ENCODE data around the gene CCDC57. TPM values are rescaled to one million over a fixed set of nuclear protein-coding genes. Genes with fewer than 3 reads are reported as not detected.

CCDC57 gene
- polyA plus RNA-seq, 3 donors, result 17.1 to 43.8 (median 20.1) TPM

DNA sequence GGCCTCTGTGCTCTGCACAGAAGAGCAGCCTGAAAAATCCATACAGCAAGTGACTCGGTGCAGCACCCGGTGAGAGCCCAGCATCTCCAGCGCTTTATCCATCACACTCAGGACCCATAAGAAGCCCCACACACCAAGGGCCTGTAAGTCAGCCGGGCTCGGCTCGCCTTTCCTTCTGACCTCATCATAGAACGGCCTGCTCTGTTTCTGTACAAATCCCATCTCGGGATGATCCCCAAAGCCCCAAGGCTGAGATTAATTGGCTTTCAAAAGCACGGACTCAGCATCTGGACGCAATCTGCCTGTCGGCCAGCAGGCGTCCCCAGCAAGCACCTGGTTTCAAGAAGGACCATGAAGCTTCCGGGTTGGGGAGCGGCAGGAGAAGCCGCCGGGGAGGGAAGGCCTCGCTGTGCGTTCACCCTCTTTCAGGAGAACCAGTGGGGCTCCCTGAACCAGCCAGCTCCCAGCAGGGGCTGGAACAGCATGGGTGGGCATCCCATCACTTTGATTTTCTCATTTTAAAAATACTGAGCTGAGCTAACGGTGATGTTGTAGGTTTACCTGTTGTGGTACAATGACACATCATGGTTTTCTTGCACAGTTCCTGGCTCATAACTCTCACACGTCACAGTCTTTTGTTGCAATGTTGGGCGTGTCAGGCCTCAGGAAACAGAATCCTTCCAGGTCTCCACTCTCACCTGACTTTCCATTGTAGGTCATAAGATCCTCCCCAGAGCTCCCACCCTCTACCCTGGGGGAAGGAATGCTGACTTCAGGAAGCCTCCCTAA lies 6.7 kb downstream of the CCDC57 start:
- H3K4me1 Mint-ChIP-seq, result peaks cover 21% of the 10 kb centered on the region
- peaks cover 0 to 2% (median 0%) of the 10 kb centered on the region in 7 donors for H3K9me3 Mint-ChIP-seq
- intact Hi-C loops (cut with micrococcal nuclease), result loop anchor here (5.0 kb wide), 1 partner anchor 36 kb away; no protein-coding TSS in a partner anchor

More for the DNA sequence above, 6.7 kb downstream of the CCDC57 start:
- Histone ChIP-seq H3K9me3 (replicated peaks in 1 of 2; ENCODE audit: control insufficient read depth in 1 of 2, insufficient read depth in 1 of 2, low read length in 2 of 2) (no peaks in the 10 kb centered on the region), H3K27ac (ENCODE audit: low read depth in 1 of 2, low read length in 2 of 2) (peak overlapping the region; percentile 65 to 86), H3K4me2 (replicated peaks; ENCODE audit: extremely low read depth, low read length, poor library complexity, severe bottlenecking) (peak overlapping the region; percentile 50), H3K36me3 (replicated peaks in 1 of 2; ENCODE audit: control insufficient read depth in 1 of 2, insufficient read depth in 2 of 2, low read length in 2 of 2) (no peaks in the 10 kb centered on the region), H2AFZ (ENCODE audit: insufficient read depth, low read depth, low read length, poor library complexity, severe bottlenecking) (peak overlapping the region; percentile 68), H3K27me3 (ENCODE audit: control insufficient read depth in 2 of 2, insufficient read depth in 2 of 2, low read length in 2 of 2) (no peaks in the 10 kb centered on the region), H3K79me2 (ENCODE audit: insufficient read depth, low read length) (peaks cover 3% of the 10 kb centered on the region), H3K9ac (ENCODE audit: insufficient read depth, low read length, poor library complexity, severe bottlenecking) (peak overlapping the region; percentile 38), H3K4me3 (replicated peaks in 1 of 3; ENCODE audit: low read depth in 2 of 3, low read length in 3 of 3) (peak overlapping the region in 1 of 3 experiments; percentile 45), H4K20me1 (ENCODE audit: insufficient read depth, low read length) (peaks cover 6% of the 10 kb centered on the region), H3K4me1 (ENCODE audit: control insufficient read depth in 1 of 2, insufficient read depth in 2 of 2, low read length in 2 of 2) (peaks cover 16 to 21% of the 10 kb centered on the region in 2 donors)
- H3K36me3 Mint-ChIP-seq, result peaks cover 5 to 6% of the 10 kb centered on the region in 2 donors
- WGBS (ENCODE audit: insufficient coverage), result 18% methylated on average over 15 of the region's 21 CpGs
- TF ChIP-seq, protein P1, sequence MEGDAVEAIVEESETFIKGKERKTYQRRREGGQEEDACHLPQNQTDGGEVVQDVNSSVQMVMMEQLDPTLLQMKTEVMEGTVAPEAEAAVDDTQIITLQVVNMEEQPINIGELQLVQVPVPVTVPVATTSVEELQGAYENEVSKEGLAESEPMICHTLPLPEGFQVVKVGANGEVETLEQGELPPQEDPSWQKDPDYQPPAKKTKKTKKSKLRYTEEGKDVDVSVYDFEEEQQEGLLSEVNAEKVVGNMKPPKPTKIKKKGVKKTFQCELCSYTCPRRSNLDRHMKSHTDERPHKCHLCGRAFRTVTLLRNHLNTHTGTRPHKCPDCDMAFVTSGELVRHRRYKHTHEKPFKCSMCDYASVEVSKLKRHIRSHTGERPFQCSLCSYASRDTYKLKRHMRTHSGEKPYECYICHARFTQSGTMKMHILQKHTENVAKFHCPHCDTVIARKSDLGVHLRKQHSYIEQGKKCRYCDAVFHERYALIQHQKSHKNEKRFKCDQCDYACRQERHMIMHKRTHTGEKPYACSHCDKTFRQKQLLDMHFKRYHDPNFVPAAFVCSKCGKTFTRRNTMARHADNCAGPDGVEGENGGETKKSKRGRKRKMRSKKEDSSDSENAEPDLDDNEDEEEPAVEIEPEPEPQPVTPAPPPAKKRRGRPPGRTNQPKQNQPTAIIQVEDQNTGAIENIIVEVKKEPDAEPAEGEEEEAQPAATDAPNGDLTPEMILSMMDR (IDR thresholded peaks at IDR 0.05), result peak; percentile 97
- H3K27ac Mint-ChIP-seq, result peak overlapping the region; percentile 87 to 95 (median 92)
- peaks cover 0 to 4% (median 0%) of the 10 kb centered on the region in 3 donors for H3K27me3 Mint-ChIP-seq (ENCODE audit: low read depth in 3 of 3)
- peak overlapping the region; percentile 31 to 55 for H3K4me3 Mint-ChIP-seq
- DNase-seq, result peak; percentile 82 to 86 (median 86)

Data from CD14-positive monocyte (primary cell).